Upper lobe of left lung (tissue), 6 donors: ENCODE data around the gene ST8SIA6. TPM values are rescaled to one million over a fixed set of nuclear protein-coding genes. Genes with fewer than 3 reads are reported as not detected.
A peak's percentile ranks its signal among the peaks of the same experiment; 100 is the strongest.
"Not testable (repeated sequence)": the region's sequence is repeated elsewhere in the genome, so short reads cannot be mapped to it uniquely, and the experiment has no call there.

ENCODE experiments used
- ATAC-seq, 2 donors: fragments of 200-7000 bp; cut with Tn5 transposase; one replicate each; pipeline ENCODE4 v1.9.1; 2022; ENCODE audit warnings: mild to moderate bottlenecking in 2 of 2, moderate library complexity in 2 of 2; ENCODE audit not compliant: low FRiP score in 2 of 2
- DNase-seq, 2 donors: peaks; one replicate each; pipeline ENCODE4 v3.0.0-alpha.2; 2019 to 2020
- H3K27ac ChIP-seq, 4 donors: fragments of 200-600 bp; sonication (generic); one replicate each; pipeline ENCODE4 v1.5.1; 2016 to 2019
- H3K27me3 ChIP-seq, 4 donors: fragments of 200-600 bp; sonication (generic); one replicate each; pipeline ENCODE4 v1.5.1; 2017 to 2019
- H3K36me3 ChIP-seq, 4 donors: fragments of 200-600 bp; sonication (generic); one replicate each; pipeline ENCODE4 v1.5.1; 2016 to 2019
- H3K4me1 ChIP-seq, 4 donors: fragments of 200-600 bp; sonication (generic); one replicate each; pipeline ENCODE4 v1.5.1; 2018 to 2019
- H3K4me3 ChIP-seq, 4 donors: fragments of 200-600 bp; sonication (generic); one replicate each; pipeline ENCODE4 v1.5.1; 2017 to 2019; ENCODE audit warnings: mild to moderate bottlenecking in 2 of 4, moderate library complexity in 1 of 4
- H3K9me3 ChIP-seq, 4 donors: fragments of 200-600 bp; sonication (generic); one replicate each; pipeline ENCODE4 v1.5.1; 2018 to 2019
- EP300 ChIP-seq, 4 donors: sonication (generic); formaldehyde crosslinking; IDR thresholded peaks; one replicate each; pipeline ENCODE4 v1.5.1; 2017; ENCODE audit warnings: antibody characterized with exemption in 4 of 4, control low read depth in 2 of 4
- POLR2A ChIP-seq, 4 donors: fragments of 450-650 bp; IDR thresholded peaks; one replicate each; pipeline ENCODE4 v1.5.1; 2016 to 2017; ENCODE audit warnings: antibody characterized with exemption in 4 of 4, mild to moderate bottlenecking in 2 of 4
- POLR2AphosphoS5 ChIP-seq, 2 donors: sonication (generic); formaldehyde crosslinking; IDR thresholded peaks; one replicate each; pipeline ENCODE4 v1.5.1; 2017; ENCODE audit warnings: antibody characterized with exemption in 2 of 2
- WGBS, 2 donors: methylation state at CpG; one replicate each; pipeline ENCODE4 v1.1.5; 2017 to 2018; 5-methylcytosine and 5-hydroxymethylcytosine counted together
- total RNA-seq, 6 donors: library from RNA; depleted of rRNA in 4 of 6; stranded (reverse); fragments of >200 nt in 4 of 6; gene quantifications; one replicate each; pipeline versions ENCODE4 v1.1.0 to v1.2.1, GENCODE V29; 2016 to 2021
- TF ChIP-seq, protein P1 (sequence below), 6 experiments: fragments of 450-650 bp in 4 of 6; fragments of 200-600 bp in 2 of 6; sonication (generic) in 2 of 6; IDR thresholded peaks; one replicate each; pipeline ENCODE4 v1.5.1; 2016 to 2019; ENCODE audit warnings: antibody characterized with exemption in 6 of 6
- donor health status: DM: no; HTN: no; CAD: no; lungs with moderate emphysema.
- donor health status: DM: no; HTN: yes; CAD: no; lungs with severe emphysema.

ST8SIA6 gene
- total RNA-seq, 6 donors from 2014 or later, result 5.5 to 12.6 (median 7.0) TPM

GRCh38 chr10:17444388-17444714 is 10.0 kb downstream of the ST8SIA6 start:
- peaks cover 2 to 16% (median 12%) of the 10 kb centered on the region in 4 donors for H3K9me3 ChIP-seq
- H3K36me3 ChIP-seq, result peaks cover 0 to 3% (median 0%) of the 10 kb centered on the region in 4 donors
- no peak for ATAC-seq
- WGBS, 2 donors, result 38 to 67% methylated on average over 2 of the region's 2 CpGs
- peaks cover 0 to 4% (median 2%) of the 10 kb centered on the region in 4 donors for H3K4me1 ChIP-seq
- DNase-seq, result no peak
- TF ChIP-seq POLR2AphosphoS5 (IDR thresholded peaks at IDR 0.05) (no peak), POLR2A (IDR thresholded peaks at IDR 0.05) (no peak), EP300 (IDR thresholded peaks at IDR 0.05) (no peak)
- TF ChIP-seq, protein P1, sequence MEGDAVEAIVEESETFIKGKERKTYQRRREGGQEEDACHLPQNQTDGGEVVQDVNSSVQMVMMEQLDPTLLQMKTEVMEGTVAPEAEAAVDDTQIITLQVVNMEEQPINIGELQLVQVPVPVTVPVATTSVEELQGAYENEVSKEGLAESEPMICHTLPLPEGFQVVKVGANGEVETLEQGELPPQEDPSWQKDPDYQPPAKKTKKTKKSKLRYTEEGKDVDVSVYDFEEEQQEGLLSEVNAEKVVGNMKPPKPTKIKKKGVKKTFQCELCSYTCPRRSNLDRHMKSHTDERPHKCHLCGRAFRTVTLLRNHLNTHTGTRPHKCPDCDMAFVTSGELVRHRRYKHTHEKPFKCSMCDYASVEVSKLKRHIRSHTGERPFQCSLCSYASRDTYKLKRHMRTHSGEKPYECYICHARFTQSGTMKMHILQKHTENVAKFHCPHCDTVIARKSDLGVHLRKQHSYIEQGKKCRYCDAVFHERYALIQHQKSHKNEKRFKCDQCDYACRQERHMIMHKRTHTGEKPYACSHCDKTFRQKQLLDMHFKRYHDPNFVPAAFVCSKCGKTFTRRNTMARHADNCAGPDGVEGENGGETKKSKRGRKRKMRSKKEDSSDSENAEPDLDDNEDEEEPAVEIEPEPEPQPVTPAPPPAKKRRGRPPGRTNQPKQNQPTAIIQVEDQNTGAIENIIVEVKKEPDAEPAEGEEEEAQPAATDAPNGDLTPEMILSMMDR (IDR thresholded peaks at IDR 0.05), result no peak
- H3K4me3 ChIP-seq, result no peak overlapping the region
- H3K27ac ChIP-seq, result peak overlapping the region in 3 of 4 donors; percentile 33 to 69 (median 42)
- H3K27me3 ChIP-seq, result no peaks in the 10 kb centered on the region

DNA sequence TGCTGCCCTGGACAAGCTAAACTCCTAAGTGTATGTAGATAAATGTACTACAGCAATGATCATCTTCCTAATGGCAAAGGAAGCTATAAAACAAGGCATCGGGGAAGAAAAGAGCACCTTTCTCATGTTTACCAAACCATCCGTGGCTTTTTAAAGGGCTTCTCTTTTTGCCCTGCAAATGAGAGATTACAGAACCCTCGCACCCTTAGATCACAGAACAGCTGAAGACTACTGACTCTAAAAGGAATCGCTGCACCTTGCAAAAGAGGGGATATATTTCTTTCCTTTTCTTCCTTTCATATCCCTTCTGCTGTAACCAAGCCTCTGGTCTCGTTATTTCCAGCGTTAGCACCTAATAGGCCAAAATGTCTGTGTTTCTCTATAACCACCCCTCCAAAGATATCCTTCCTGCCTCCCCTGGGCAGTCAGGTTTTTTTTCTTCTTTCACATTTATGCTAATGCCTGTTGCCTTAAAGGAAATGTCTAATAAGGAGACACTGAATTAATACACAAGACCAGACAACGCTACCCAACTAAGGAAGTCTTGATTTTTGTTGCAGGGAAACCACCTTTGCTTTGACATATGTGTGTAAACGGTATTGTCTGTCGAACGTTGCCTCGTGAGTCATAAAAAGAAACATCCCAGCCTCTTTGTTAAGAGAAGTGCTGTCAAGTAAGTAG is 10.5 kb downstream of the ST8SIA6 start:
- H3K36me3 ChIP-seq, result no peaks in the 10 kb centered on the region
- H3K27ac ChIP-seq, result peak overlapping the region in 3 of 4 donors; percentile 33 to 69 (median 42)
- TF ChIP-seq EP300 (IDR thresholded peaks at IDR 0.05) (no peak), POLR2AphosphoS5 (IDR thresholded peaks at IDR 0.05) (no peak), POLR2A (IDR thresholded peaks at IDR 0.05) (no peak)
- TF ChIP-seq, protein P1 (IDR thresholded peaks at IDR 0.05), result no peak
- ATAC-seq, result no peak
- peaks cover 0 to 4% (median 2%) of the 10 kb centered on the region in 4 donors for H3K4me1 ChIP-seq
- no peak overlapping the region for H3K4me3 ChIP-seq
- no peak for DNase-seq
- H3K9me3 ChIP-seq, result peaks cover 0 to 12% (median 8%) of the 10 kb centered on the region in 4 donors
- H3K27me3 ChIP-seq, result no peaks in the 10 kb centered on the region
- WGBS, 2 donors, result 39 to 44% methylated on average over 11 of the region's 11 CpGs

DNA sequence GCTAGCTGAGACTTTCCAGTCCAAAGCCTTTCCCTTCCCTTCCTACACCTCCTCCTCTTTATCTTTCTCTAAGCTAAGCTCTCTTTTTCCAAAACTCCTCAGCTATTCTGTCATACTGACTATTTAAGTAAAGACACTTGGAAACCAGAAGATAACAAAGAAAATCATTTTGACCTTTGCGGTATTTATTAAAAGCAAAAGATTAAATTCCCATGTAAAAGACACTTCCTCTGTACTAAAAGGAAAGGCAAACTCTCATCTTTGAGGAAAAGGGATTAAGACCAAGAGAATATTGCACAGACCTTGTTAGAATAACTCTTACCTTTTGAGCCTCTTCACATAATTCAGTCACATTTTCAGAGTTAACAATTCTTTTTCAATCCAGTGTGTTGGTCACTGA is 15.8 kb downstream of the ST8SIA6 start:
- Histone ChIP-seq H3K27ac (no peak overlapping the region), H3K4me3 (no peak overlapping the region), H3K36me3 (no peaks in the 10 kb centered on the region), H3K27me3 (no peaks in the 10 kb centered on the region), H3K4me1 (no peaks in the 10 kb centered on the region), H3K9me3 (no peaks in the 10 kb centered on the region)
- DNase-seq (no peak), ATAC-seq (no peak)
- TF ChIP-seq POLR2AphosphoS5 (IDR thresholded peaks at IDR 0.05), result no peak
- TF ChIP-seq EP300 (IDR thresholded peaks at IDR 0.05), result no peak
- no peak for TF ChIP-seq POLR2A (IDR thresholded peaks at IDR 0.05)
- TF ChIP-seq, protein P1 (IDR thresholded peaks at IDR 0.05), result no peak
- WGBS, 2 donors, result 58 to 62% methylated on average over 1 of the region's 1 CpG

DNA sequence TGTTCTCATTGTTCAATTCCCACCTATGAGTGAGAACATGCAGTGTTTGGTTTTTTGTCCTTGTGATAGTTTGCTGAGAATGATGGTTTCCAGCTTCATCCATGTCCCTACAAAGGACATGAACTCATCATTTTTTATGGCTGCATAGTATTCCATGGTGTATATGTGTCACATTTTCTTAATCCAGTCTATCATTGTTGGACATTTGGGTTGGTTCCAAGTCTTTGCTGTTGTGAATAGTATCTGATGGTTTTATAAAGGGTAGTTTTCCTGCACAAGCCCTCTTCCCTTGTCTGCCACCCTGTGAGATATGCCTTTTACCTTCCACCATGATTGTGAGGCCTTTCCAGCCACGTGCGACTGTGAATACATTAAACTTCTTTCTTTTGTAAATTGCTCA is 17.8 kb downstream of the ST8SIA6 start:
- H3K36me3 ChIP-seq, H3K9me3 ChIP-seq, ATAC-seq, DNase-seq, H3K4me1 ChIP-seq, H3K27me3 ChIP-seq, H3K27ac ChIP-seq, H3K4me3 ChIP-seq: not testable (repeated sequence)
- WGBS, 2 donors, result 96% methylated on average over 2 of the region's 2 CpGs

DNA sequence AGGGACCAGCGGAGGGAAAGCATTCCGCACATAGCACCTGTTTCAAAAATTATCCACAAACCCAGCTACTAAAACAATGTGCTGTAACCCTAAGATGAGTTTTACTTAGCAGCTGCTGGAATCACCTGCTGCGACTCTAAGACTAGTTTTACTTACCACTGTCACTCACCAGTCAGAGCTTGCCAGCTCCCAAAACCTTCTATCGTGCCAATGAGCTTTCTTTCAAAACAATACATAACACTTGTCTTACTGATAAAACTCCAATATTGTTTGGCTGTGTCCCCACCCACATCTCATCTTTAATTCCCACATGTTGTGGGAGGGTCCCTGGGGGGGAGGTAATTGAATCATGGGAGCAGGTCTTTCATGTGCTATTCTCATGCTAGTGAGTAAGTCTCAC is 18.4 kb downstream of the ST8SIA6 start:
- Histone ChIP-seq H3K36me3 (no peaks in the 10 kb centered on the region), H3K4me3 (no peak overlapping the region), H3K9me3 (no peaks in the 10 kb centered on the region), H3K27me3 (no peaks in the 10 kb centered on the region), H3K4me1 (no peaks in the 10 kb centered on the region), H3K27ac (no peak overlapping the region)
- no peak for TF ChIP-seq POLR2AphosphoS5 (IDR thresholded peaks at IDR 0.05)
- no peak for TF ChIP-seq EP300 (IDR thresholded peaks at IDR 0.05)
- TF ChIP-seq, protein P1 (IDR thresholded peaks at IDR 0.05), result no peak
- no peak for TF ChIP-seq POLR2A (IDR thresholded peaks at IDR 0.05)
- DNase-seq (no peak), ATAC-seq (no peak)
- 84 to 91% methylated on average over 4 of the region's 4 CpGs for WGBS, 2 donors
